Stimulated activated CD8-positive, alpha-beta memory T cell treated with anti-CD3 and anti-CD28 coated beads, Interleukin-4, amount 100 ng/mL, for 24 hours (primary cell): ENCODE results near the gene ACACA.

ENCODE experiments used
- DNase-seq: peaks from one replicate; pipeline ENCODE4 v3.0.0-alpha.2; 2020; ENCODE audit warnings: low read depth

Gene ACACA

GRCh38 chr17:37292429-37293139, 114.1 kb downstream of the ACACA start:
- DNase-seq: no peak

- no peak for DNase-seq
These were observed 115.3 kb downstream of the ACACA start for GRCh38 chr17:37291351-37291750.

DNA sequence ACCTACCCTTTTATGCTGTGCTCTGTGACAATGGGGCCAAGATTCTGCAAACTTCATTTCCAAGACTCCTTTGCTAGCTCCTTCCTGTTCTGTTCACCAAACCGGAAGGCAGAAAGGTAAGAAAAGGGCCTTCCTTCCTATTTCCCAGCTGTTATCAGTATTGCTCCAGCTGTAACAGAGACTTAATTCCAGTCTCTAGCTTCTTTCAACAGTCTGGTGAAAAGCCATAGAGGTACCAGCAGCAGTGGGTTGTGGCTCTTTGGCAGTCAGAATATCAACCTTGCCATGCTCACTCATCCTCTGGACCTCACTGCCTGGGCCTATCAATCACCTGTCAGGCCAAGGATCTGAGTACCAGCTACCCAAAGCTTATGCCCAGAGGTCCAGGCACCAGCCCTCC, 120.2 kb downstream of the ACACA start:
- DNase-seq: no peak

DNA sequence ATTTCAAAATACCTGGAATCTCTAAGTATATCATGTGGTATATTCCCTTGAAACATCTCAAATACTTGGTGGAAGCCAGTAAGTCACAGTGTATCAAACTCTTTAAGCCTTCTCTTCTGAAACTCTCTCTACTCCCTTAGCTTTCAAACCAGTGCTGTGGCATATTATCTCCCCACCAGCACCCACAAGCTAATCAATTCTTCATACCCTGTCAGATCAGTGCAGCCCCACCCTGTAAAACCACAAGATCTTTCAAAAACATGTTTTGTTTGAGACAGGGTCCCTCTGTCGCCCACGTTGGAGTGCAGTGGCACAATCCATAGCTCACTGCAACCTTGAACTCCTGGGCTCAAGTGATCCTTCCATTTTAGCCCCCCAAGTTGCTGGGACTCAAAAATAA, 122.4 kb downstream of the ACACA start:
- DNase-seq: no peak

DNA sequence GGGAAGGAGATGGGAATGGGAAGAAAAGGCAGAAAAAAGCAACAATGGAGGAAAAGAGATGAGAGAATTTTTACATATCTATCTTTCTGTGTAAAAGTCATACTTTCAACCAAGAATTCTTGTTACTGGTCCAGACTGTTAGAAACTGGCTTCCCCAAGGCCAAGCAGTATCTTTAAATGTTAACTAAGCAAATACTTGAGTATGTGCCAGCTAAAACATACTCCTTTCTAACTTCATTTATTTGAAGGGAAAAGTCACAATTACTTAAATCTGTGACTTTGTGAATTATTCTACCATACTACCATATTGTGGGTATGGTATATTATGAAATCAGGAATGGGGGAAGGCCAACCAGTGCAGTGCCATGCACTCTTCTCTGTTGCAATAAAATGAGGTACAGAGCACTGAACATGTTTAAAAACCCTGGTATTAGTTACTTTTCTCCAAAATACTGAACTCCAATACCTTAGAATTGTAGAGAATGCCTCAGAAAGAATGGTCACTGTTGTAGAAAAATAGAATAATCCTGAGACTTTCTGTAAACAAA, 123.1 kb downstream of the ACACA start:
- no peak for DNase-seq

DNA sequence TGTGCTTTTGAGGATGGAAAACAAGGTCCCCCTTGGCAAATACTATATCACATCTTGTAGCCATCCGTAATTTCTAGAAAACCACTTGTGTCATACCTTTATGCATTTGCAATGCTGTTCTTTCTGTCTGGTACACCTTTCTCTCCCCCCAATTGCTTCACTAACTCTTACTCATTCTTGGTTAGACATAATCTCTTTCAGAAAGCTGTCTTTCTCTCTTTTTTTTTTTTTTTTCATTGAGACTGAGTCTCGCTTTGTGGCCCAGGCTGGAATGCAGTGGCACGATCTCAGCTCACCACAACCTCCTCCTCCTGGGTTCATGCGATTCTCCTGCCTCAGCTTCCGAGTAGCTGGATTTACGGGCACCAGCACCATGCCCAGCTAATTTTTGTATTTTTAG, 125.8 kb downstream of the ACACA start:
- no peak for DNase-seq

GRCh38 chr17:37278247-37278894, 128.3 kb downstream of the ACACA start:
- no peak for DNase-seq

GRCh38 chr17:37276475-37276874, 130.2 kb downstream of the ACACA start:
- DNase-seq: no peak

DNA sequence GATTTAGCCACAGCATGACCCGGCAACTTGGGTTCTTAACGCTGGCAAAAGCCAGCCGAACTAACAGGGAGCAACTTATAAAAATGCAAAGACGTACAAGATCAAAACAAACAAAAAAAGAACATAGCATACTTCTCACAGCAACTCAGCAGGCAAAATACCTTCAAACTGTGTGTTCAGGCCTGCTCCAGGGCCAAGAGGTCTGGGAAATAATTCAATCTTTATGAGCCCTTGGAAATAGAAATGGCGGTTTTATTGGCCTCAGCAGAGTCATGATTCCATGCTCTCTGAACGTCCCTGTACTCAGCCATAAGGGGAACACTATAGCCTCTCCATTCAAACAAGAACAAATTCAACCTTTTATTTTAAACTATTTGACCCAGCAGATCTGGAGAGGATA, 132.2 kb downstream of the ACACA start:
- DNase-seq: no peak

- DNase-seq: no peak
These were observed 133.1 kb downstream of the ACACA start for GRCh38 chr17:37273409-37274051.

DNA sequence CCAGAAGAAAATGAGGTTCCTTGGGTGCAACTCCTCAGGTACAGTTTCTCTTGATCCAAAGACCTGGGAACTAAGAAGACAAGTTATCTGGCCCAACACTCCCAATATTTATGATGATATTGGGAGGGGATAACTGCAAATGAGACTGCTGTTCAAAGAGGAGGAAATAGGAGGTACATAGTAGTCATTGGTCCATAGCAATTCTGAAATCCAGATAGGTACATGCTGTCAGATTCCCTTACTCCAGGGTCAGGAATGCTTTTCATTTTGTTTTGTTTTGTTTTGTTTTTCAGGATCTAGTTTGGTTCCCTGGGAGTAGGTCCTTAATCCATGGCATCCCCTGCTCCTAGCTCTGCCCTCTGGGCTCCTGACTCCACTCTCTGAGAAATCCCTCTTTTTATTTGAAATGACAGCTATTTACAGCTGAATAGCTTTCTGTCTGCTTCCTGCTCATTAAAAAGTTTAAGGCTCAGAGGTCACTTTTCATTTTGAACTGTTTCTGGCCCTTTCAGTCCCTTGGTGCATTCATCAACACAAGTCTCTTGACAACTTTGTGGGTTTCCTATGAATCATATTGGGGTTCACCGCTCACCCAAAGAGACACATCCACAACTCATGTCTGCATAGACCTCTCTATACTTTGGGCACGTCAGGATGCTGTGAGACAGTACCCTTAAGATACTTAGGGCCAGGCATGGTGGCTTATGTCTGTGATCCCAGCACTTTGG, 141.0 kb downstream of the ACACA start:
- no peak for DNase-seq

DNA sequence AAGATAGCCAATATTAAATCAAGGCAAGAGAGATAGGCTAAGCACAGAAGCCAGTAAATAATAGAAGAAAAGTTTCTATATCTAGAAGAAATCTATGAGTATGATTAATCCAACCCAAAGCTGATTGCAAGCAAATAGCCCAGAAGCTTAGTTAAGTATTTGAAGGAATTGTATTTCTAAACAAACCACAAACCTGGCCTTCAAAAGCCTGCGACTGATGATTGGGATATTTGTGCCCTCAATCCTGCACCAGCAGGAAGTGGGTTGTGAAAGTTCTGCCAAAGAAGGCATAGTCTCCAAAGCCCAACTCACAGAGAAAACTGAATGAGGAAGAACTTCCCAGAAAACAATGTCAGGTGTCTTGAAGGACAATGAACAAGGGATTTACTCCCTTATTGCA, 145.3 kb downstream of the ACACA start:
- no peak for DNase-seq

- DNase-seq: no peak
These were observed 147.5 kb downstream of the ACACA start for GRCh38 chr17:37259030-37259735.

- DNase-seq: no peak
These were observed 150.0 kb downstream of the ACACA start for GRCh38 chr17:37256627-37257026.

GRCh38 chr17:37255432-37255831, 151.2 kb downstream of the ACACA start:
- no peak for DNase-seq

GRCh38 chr17:37247825-37248224, 158.8 kb downstream of the ACACA start:
- DNase-seq: no peak

GRCh38 chr17:37246085-37246484, 160.6 kb downstream of the ACACA start:
- no peak for DNase-seq

DNA sequence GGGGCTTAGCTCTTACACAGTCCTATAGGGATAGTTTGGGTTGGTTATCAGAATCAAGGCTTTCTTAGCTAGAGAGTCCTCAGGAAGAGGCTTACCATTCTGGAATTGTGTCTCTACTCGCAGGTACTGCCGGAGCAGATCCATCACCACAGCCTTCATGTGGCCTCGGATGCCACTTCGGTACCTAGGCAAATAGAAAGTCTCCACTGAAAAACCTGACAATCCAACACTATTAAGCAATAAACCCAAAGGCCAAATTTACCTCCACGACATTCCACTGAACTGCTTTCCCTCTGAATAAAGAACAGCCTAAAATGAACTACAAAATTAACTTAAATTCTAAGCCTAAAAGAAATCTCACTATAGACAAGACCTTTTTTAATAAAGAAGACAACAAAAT, 166.3 kb downstream of the ACACA start:
- DNase-seq: no peak

DNA sequence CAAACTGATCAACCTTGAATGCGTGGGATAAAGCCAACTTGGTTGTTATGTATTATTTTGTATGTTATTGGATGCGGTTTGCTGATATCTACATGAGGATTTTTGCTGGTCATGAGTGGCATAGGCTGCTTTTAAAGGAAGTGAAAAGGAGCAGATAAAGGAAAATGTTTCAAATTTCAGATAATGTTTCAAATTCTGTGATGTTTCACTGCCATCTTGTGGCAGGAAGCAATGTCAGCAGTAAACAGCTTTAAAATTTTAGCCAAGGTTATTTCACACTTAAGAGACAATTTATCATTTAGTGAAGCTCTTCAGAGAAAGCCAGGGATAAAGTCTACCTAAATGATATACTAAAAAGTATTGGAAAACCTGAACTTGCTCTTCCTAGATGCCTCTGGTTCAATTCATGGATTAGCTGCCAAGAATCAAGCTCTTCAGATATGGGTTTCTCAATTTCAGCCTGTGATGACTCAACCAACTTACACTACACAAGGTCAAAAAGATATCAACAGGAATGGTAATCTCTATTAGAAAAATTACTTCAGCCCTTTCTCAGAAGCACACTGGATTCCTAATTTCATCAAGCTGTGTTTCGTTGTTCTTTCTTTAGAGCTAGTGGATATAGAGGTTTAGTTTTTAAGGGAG, 166.8 kb downstream of the ACACA start:
- DNase-seq: no peak

- DNase-seq: no peak
These were observed 172.5 kb downstream of the ACACA start for GRCh38 chr17:37234106-37234505.

DNA sequence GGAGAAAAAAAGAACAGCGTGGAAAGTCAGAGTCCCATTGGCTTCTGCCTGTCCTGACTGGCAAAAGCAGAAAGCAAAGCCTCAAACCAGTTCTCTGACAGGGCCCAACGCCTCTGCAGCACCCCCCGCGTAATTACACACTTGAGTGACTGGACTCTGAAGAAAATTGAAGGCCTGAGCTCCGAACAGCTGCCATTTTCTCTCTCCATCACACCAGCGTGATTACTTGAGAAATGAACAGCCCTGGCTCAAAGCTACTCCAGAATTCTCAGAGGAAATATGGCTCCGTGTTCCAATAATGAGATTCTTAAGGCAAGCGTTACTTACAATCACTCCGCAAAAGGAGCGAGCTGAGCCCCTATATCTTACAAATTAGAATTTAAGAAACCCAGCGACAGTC, 173.6 kb downstream of the ACACA start:
- no peak for DNase-seq
